GM12874 (cell line): ENCODE measurements around the gene SGCD.

Experiments
- TF ChIP-seq, protein P1 (sequence below): IDR thresholded peaks from 2 replicates; pipeline ENCODE4 v1.5.1; 2011; ENCODE audit warnings: low read depth, mild to moderate bottlenecking, control low read depth, low read length, moderate library complexity; ENCODE audit not compliant: insufficient read depth

The SGCD gene

DNA sequence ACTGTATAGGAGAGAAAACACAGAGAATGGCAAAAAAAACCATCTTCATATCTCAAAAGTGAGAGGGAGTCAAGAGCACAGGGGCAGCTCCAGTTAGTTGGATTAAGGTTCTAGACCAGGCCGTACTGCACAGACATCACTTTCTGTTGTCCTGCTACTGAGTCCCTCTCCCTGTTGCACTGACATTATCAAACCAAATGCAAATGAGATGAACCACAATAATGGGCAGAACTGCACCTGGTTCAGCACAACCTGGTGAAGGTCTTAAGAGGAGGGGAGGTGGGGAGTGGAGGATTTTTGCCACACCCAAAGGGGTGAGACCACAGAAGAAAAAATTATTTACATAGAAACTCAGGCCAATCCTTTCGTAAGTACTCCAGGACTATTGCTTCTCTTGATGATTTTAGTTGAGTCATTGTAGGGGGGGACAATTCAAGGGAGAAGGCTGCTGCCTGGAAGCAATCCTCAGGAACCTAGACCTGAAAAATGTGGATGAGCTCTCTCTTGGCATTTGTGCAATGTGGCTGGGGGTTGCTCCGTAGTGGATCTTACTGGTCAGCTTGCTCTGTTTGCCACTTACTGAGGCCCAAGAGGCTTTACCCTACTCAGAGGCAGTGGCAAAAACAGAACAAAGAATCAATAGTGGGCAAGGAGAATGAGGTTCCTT lies 428.6 kb downstream of the SGCD start:
- TF ChIP-seq, protein P1, sequence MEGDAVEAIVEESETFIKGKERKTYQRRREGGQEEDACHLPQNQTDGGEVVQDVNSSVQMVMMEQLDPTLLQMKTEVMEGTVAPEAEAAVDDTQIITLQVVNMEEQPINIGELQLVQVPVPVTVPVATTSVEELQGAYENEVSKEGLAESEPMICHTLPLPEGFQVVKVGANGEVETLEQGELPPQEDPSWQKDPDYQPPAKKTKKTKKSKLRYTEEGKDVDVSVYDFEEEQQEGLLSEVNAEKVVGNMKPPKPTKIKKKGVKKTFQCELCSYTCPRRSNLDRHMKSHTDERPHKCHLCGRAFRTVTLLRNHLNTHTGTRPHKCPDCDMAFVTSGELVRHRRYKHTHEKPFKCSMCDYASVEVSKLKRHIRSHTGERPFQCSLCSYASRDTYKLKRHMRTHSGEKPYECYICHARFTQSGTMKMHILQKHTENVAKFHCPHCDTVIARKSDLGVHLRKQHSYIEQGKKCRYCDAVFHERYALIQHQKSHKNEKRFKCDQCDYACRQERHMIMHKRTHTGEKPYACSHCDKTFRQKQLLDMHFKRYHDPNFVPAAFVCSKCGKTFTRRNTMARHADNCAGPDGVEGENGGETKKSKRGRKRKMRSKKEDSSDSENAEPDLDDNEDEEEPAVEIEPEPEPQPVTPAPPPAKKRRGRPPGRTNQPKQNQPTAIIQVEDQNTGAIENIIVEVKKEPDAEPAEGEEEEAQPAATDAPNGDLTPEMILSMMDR, result no peak

DNA sequence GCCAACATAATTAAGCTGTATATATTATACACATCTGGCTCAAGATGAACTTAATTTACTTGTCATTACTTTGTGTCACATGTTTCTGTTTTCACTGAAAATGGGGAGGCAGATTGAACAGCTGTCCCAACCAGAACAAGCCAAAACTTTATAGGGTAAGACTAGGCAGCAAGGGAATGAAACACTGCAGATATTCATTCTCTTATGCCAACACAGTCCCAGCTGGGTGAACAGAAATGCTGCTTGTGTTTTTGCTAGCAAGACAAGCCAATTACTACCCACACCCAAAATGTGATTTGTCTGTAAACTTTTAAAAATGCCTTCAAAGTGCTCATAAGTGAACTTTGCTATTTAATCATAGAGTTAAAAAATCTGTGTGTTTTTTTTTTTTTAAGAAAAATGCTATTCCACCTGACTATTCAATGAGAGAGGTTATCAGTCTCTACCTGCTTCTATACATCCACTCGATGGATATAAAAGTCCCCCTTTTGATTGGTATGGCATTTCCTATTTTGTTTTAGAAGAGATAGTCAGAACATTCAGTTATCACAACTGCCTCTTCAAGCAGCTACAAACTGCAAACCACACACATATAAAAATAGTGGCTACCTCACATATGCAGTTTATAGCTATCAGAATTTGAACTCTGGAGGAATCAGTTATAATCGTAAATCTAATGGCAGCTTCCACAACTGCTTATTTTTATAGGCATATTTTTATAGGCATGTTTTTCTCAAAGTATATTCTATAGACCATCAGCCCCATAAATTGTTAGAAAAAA lies 431.2 kb downstream of the SGCD start:
- TF ChIP-seq, protein P1, result no peak

DNA sequence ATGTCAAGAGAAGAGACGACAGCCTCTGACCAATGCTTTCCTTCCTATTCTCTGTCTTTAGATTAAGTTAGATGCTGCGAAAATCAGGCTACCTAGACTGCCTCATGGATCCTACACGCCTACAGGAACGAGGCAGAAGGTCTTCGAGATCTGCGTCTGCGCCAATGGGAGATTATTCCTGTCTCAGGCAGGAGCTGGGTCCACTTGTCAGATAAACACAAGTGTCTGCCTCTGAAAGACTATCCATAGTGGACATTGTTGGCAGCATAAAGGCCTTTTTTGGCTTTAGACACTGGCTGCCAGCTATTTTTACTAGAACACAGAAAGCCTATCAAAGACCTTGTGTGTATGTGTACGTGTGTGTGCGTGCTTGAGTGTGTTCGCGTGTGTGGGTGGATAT lies 432.2 kb downstream of the SGCD start:
- TF ChIP-seq, protein P1, result no peak

DNA sequence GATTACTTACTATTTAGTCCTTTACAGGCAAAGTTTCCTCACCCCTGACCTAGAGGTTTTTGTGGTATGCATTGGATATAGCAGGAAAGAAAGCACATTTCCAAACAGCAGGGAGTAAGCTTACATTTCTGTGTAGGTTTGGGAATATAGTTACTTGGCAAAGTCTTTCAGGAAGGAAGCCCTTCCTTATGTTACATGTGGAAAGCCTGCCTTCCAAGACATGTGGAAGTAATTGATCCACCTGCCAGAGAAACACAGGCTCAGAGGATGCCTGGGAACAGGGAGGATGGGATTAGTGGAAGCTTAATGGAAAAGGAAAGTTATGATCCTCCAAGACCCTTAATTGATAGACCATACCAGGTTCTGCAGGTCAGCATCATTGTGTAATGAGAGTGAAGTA lies 435.8 kb downstream of the SGCD start:
- TF ChIP-seq, protein P1, result no peak

DNA sequence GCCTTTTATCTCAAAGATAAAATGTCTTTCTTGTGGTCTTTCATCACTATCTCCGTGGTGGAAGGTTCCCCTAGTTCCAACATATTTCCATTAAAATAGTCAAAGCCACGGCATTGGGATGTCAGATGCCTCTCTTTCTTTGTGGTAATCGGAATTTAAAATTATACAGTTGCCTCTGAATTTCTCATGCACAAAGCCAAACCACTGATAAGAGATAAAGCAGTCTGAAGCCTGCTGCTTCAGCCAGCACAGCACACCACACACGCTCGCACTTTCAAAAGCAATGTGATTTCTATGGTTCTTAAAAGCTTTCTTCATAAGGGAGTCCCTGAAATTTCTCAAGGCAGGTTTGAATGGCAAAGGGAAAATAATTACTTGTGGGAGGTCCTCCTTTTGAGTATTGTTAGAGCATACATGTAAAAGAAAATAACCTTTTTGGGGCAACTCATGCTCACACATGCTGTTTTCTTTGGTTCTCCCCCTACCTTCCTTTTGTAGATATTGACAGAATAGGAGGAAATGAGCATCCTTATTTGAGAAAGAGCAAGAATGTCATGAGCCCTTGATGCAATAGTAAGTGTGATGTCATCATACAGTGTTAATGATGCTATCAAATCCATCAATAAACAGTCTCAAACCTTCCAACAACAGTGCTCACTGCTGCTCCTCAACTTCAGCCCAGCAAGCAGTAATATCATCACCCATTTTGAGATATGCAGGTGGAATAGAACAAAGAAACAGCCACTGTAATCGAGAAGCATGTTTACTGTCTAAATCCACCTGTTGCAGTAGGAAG lies 437.4 kb downstream of the SGCD start:
- TF ChIP-seq, protein P1, result no peak

DNA sequence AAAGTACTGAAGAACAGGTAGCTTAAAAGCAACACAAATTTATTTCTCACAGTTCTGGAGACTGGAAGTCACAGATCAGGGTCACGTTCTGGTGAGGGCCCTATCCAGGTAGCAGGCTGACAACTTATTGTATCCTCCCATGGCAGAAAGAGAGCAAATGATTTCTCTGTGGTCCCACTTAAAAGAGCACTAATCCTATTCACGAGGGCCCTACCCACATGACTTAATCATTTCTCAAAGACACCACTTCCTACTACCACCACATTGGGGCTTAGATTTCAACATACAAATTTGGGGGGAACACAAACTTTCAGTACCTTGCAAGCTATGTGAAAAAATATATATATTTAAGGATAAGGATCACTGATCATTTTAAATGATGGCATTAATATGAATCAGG lies 447.3 kb downstream of the SGCD start:
- TF ChIP-seq, protein P1, result no peak

DNA sequence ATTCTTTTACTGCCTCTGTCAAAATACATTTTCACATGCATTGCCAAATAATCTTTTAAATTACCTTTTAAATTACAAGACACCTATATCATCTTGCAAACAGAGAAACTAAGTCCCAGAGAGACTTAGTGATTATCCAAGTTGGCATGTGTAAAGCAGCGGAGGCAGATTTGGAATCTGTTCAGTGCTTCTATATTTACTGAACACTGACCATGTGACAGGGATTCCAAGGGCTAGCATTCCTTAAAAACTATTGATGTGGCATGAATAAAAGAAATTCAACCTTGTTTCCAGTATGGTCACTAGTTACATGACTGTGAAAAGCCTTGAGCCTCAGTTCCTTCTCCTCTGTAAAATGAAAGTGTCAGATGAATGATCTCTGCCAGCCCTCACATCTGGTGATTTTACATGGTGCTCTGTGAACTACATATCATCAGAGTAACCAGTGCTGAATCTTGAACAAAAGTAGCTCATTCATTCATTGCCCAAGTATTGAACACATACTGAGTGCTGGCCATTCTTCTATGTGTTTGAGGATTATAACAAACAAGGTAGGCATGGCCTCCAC lies 451.3 kb downstream of the SGCD start:
- TF ChIP-seq, protein P1, result no peak
